Activated B cell treated with CpG ODN at 0.5 μM for 24 hours (primary cell): ENCODE data around the gene SLC6A3. TPM values are rescaled to one million over a fixed set of nuclear protein-coding genes. Genes with fewer than 3 reads are reported as not detected.

Experiments used
- ATAC-seq: fragments of 200-7000 bp; cut with Tn5 transposase; one replicate; pipeline ENCODE4 v1.10.0; 2021; ENCODE audit warnings: low read depth, mild to moderate bottlenecking, moderate library complexity
- CTCF ChIA-PET: fragments of 350-600 bp; sonication (Branson Sonifier 250); formaldehyde crosslinking; loops from one replicate; lab custom pipeline; 2021; ENCODE audit warnings: antibody characterized with exemption; lab: Charles Lee
- POLR2A ChIA-PET: fragments of 350-600 bp; sonication (Branson Sonifier 250); formaldehyde crosslinking; loops from one replicate; lab custom pipeline; 2021; ENCODE audit warnings: antibody characterized with exemption; lab: Charles Lee
- DNase-seq: peaks from one replicate; pipeline ENCODE4 v3.0.0; 2022
- H3K27ac Mint-ChIP-seq: one replicate; pipeline ENCODE4 v1.8.0; 2020; ENCODE audit warnings: mixed read lengths
- H3K27me3 Mint-ChIP-seq: one replicate; pipeline ENCODE4 v1.8.0; 2021; ENCODE audit warnings: mixed read lengths
- H3K36me3 Mint-ChIP-seq: one replicate; pipeline ENCODE4 v1.8.0; 2021; ENCODE audit warnings: low read depth, mixed read lengths
- H3K4me1 Mint-ChIP-seq: one replicate; pipeline ENCODE4 v1.8.0; 2021; ENCODE audit warnings: mixed read lengths
- H3K4me3 Mint-ChIP-seq: one replicate; pipeline ENCODE4 v1.8.0; 2020; ENCODE audit warnings: mild to moderate bottlenecking, mixed read lengths
- H3K9me3 Mint-ChIP-seq: one replicate; pipeline ENCODE4 v1.8.0; 2020; ENCODE audit warnings: mixed read lengths
- CTCF ChIP-seq: fragments of 200-600 bp; IDR thresholded peaks from one replicate; pipeline ENCODE4 v1.8.0; 2022; ENCODE audit warnings: antibody characterized with exemption, mild to moderate bottlenecking
- intact Hi-C: fragments of 100-400 bp; cut with micrococcal nuclease; formaldehyde crosslinking; loops from one replicate; pipeline ENCODE4 v1.15.1; 2024
- total RNA-seq: library from RNA; stranded (reverse); gene quantifications from 2 replicates; pipeline ENCODE4 v1.2.3, GENCODE V29; 2022

SLC6A3 gene
- total RNA-seq, 1 donor from 2014 or later: 2.0 TPM

GRCh38 chr5:1412163-1412562 is 33.1 kb downstream of the SLC6A3 start:
- Mint-ChIP-seq H3K27ac (no peak overlapping the region), H3K27me3 (peaks cover 12% of the 10 kb centered on the region), H3K4me3 (no peak overlapping the region), H3K36me3 (no peaks in the 10 kb centered on the region), H3K9me3 (no peaks in the 10 kb centered on the region), H3K4me1 (peaks cover 5% of the 10 kb centered on the region)
- ChIA-PET CTCF (no interaction called here), POLR2A (no interaction called here)
- no peak for TF ChIP-seq CTCF
- DNase-seq (no peak), ATAC-seq (peak; percentile 34)
- intact Hi-C loops: no loop called here

DNA sequence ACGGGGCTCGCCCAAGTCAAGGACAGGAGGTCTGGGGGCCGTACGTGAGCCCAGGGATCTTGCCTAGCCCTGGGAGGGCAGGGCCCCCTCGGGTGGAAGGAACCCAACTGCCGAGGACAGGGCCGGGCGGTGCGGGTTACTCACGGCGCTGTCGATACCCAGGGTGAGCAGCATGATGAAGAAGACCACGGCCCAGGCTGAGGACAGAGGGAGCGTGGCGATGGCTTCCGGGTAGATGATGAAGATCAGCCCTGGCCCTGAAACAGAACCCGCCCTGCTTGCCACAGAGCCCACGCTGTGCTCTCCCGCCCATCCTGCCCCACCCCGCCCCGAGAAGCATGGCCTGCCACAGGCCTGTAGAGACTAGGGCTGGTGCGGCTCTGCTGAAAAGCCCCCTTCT is 34.1 kb downstream of the SLC6A3 start:
- Mint-ChIP-seq H3K36me3 (no peaks in the 10 kb centered on the region), H3K27ac (no peak overlapping the region), H3K4me1 (peaks cover 5% of the 10 kb centered on the region), H3K27me3 (peaks cover 14% of the 10 kb centered on the region), H3K9me3 (no peaks in the 10 kb centered on the region), H3K4me3 (no peak overlapping the region)
- ATAC-seq: no peak
- intact Hi-C loops: no loop called here
- ChIA-PET POLR2A (no interaction called here), CTCF (no interaction called here)
- no peak for DNase-seq
- TF ChIP-seq CTCF: no peak

GRCh38 chr5:1410156-1411014 is 34.9 kb downstream of the SLC6A3 start:
- Mint-ChIP-seq H3K4me3 (no peak overlapping the region), H3K36me3 (no peaks in the 10 kb centered on the region), H3K9me3 (no peaks in the 10 kb centered on the region), H3K27me3 (peaks cover 14% of the 10 kb centered on the region), H3K4me1 (peaks cover 5% of the 10 kb centered on the region), H3K27ac (no peak overlapping the region)
- ATAC-seq: no peak
- intact Hi-C loops: no loop called here
- ChIA-PET POLR2A (no interaction called here), CTCF (no interaction called here)
- no peak for DNase-seq
- TF ChIP-seq CTCF: no peak

DNA sequence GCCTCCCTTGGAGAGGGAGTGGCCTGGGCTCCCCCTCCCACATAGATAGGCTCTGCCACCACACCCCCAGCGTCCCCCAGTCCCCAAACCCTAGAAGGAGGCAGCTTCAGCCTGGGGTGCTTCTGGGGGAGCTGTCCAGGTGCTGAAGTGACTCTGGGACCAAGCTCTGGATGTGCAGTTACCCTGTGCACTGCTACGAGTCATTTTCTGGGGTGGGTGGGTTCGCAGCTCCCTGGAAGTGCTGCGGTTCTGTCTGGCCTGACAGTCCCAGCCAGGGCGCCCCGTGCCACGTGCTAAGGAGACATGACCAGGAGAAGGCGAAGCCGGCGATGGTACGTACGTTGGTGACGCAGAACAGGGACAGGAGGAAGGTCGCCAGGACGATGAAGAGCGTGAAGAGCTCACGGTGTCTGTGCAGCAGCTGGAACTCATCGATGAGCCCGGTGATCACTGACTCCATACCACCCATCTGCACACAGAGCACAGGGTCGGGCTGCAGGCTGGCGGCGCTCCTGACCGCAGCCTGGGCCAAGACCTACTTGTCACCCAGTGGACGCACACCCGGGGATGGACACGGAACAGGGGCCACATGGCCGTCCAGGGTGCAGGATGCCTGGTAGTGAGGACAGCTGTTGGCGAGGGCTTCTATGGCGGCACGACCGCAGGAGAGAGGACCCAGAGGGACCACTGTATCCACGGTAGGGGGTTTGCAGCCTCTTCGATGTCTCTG is 35.7 kb downstream of the SLC6A3 start:
- POLR2A ChIA-PET: no interaction called here
- H3K4me3 Mint-ChIP-seq: no peak overlapping the region
- no peaks in the 10 kb centered on the region for H3K36me3 Mint-ChIP-seq
- TF ChIP-seq CTCF: no peak
- peaks cover 14% of the 10 kb centered on the region for H3K27me3 Mint-ChIP-seq
- peaks cover 5% of the 10 kb centered on the region for H3K4me1 Mint-ChIP-seq
- H3K9me3 Mint-ChIP-seq: no peaks in the 10 kb centered on the region
- intact Hi-C loops: no loop called here
- peak; percentile 47 for ATAC-seq
- DNase-seq: no peak
- no peak overlapping the region for H3K27ac Mint-ChIP-seq
- CTCF ChIA-PET: no interaction called here
